ENCODE results near the gene ERF.

The ERF gene

DNA sequence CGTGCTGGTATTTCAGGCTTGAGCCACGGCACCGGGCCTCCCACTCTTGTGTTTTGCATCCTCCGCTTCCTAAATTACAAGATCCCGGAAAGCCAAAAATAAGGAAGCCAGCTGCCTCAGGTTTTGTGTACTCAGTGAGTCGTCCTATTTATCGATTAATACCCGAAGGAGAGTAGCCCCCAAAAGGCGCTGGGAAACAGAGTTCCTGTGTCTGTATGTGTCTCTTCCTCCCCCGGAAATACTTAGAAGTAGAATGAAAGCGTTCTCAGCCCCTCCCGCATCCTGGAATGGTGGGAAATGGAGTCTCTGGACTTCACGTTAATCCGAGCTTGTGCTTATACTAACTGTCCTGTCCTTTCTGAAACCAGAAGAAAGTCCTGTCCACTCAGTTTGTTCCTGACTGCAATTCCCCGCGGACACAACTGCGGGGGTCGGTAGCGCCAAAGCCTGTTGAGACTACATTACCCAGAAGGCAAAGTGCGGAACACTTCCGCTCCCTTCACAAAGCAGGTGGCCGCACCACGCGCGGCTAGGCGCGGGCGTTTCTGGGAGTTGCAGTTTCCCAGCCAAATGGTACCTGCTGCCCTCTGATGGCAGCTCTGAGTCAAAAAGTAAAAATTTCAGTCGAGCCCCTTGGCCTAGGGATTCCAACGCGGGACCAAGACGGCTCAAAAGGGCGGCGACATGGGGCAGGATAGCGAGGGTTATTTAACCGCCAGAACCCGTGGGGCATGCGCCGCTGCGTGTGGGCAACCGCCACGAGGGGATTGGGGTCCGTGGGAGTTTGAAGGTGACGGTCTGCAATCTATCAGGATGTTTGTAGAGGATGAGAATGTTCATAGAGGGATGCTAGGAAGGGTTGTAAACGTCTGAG lies 10.3 kb downstream of the ERF start:
- peak overlapping the region; percentile 22; the same call in 1 of the 2 replicates for H3K27ac ChIP-seq (ENCODE audit: low read depth, low read length)
- no peaks in the 10 kb centered on the region for H3K9me3 ChIP-seq (ENCODE audit: control insufficient read depth, insufficient read depth, low read depth, low read length)
- H3K36me3 ChIP-seq (ENCODE audit: control insufficient read depth, insufficient read depth, low read length), result peaks cover 24% of the 10 kb centered on the region
- no peaks in the 10 kb centered on the region for H3K27me3 ChIP-seq (ENCODE audit: control insufficient read depth, insufficient read depth, low read length)
- H3K4me3 ChIP-seq (ENCODE audit: low read depth, low read length), result peak overlapping the region; percentile 68
- H3K9ac ChIP-seq (ENCODE audit: low read length), result peak overlapping the region; percentile 8
- H3K4me1 ChIP-seq (ENCODE audit: control insufficient read depth, insufficient read depth, low read length), result peaks cover 19% of the 10 kb centered on the region

- Histone ChIP-seq H3K36me3 (ENCODE audit: control insufficient read depth, insufficient read depth, low read length) (peaks cover 15% of the 10 kb centered on the region), H3K27ac (ENCODE audit: low read depth, low read length) (no peak within 1 kb of the TSS; the same call in 1 of the 2 replicates)
These were observed 12.2 kb downstream of the ERF start, which contains the start of gene GSK3A for GRCh38 chr19:42242512-42243409. Gene GSK3A, minus strand, starts transcription at chr19:42242602. Its CDS starts 137 bp downstream, at chr19:42242465.

GRCh38 chr19:42242069-42242511 lies 12.8 kb downstream of the ERF start:
- no peak overlapping the region; the same call in 1 of the 2 replicates for H3K27ac ChIP-seq (ENCODE audit: low read depth, low read length)
- peak overlapping the region; percentile 86 for H3K9ac ChIP-seq (ENCODE audit: low read length)
- no peaks in the 10 kb centered on the region for H3K27me3 ChIP-seq (ENCODE audit: control insufficient read depth, insufficient read depth, low read length)
- H3K4me1 ChIP-seq (ENCODE audit: control insufficient read depth, insufficient read depth, low read length), result peaks cover 17% of the 10 kb centered on the region
- H3K9me3 ChIP-seq (ENCODE audit: control insufficient read depth, insufficient read depth, low read depth, low read length), result no peaks in the 10 kb centered on the region
- H3K4me3 ChIP-seq (ENCODE audit: low read depth, low read length), result peak overlapping the region; percentile 68
- H3K36me3 ChIP-seq (ENCODE audit: control insufficient read depth, insufficient read depth, low read length), result peaks cover 15% of the 10 kb centered on the region

More at GRCh38 chr19:42242512-42243409, 12.2 kb downstream of the ERF start, which contains the start of gene GSK3A:
- Histone ChIP-seq H3K9me3 (ENCODE audit: control insufficient read depth, insufficient read depth, low read depth, low read length) (no peaks in the 10 kb centered on the region), H3K4me1 (ENCODE audit: control insufficient read depth, insufficient read depth, low read length) (peaks cover 19% of the 10 kb centered on the region), H3K27me3 (ENCODE audit: control insufficient read depth, insufficient read depth, low read length) (no peaks in the 10 kb centered on the region), H3K4me3 (ENCODE audit: low read depth, low read length) (peak within 1 kb of the TSS; percentile 68), H3K9ac (ENCODE audit: low read length) (peak within 1 kb of the TSS; percentile 86)

DNA sequence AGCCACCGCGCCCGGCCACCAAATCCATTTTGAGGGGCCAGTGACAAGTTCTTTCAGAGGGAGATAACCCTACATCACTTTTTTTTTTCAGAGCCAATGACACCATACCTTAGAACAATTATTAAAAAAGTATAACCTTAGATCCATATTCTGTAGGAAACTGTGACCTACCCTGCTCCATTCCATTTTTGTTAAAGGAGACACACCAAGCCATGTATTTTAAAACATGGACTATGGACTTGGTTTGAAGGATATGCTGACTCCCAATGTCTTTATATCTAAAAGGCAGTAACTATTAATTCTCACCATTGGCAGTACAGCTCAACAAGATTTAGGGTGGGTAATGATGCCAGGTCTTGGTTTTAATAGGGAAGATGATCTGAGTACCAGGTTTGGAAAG lies 13.6 kb downstream of the ERF start:
- Histone ChIP-seq H3K9me3 (ENCODE audit: control insufficient read depth, insufficient read depth, low read depth, low read length) (no peaks in the 10 kb centered on the region), H3K4me3 (ENCODE audit: low read depth, low read length) (peak overlapping the region; percentile 68), H3K27me3 (ENCODE audit: control insufficient read depth, insufficient read depth, low read length) (no peaks in the 10 kb centered on the region), H3K4me1 (ENCODE audit: control insufficient read depth, insufficient read depth, low read length) (peaks cover 9% of the 10 kb centered on the region), H3K27ac (ENCODE audit: low read depth, low read length) (no peak overlapping the region), H3K36me3 (ENCODE audit: control insufficient read depth, insufficient read depth, low read length) (peaks cover 15% of the 10 kb centered on the region), H3K9ac (ENCODE audit: low read length) (peak overlapping the region; percentile 86)

DNA sequence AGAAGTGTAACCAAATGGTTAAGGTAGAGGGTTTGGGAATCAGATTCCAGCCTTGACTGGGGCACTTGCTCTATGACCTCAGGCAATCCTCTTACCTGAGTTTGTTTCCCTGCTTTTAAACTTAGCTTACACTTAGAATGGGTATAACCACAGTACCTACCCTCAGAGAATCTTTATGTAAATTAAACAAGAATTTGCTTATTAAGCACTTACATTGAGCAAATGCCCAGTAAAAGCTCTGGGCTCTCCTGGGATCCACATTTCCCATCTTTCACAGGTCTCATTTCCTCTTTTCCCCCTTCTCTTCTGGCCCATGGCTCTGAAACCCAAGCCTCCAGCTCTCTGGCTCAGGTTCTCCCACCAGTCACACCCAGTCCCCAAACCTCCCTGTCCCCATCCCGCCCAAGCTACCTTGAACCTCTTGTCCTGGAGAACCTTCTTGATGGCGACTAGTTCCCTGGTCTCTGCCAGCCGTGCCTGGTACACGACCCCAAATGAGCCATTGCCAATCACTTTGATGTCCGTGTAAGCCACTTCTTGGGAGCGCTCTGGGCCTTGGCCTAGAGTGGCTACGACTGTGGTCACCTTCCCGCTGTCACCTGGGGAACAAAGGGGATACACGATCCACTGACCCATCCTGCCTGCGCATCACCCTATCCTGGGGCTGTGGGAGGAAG lies 15.2 kb downstream of the ERF start:
- Histone ChIP-seq H3K9ac (ENCODE audit: low read length) (no peak overlapping the region), H3K27me3 (ENCODE audit: control insufficient read depth, insufficient read depth, low read length) (no peaks in the 10 kb centered on the region), H3K9me3 (ENCODE audit: control insufficient read depth, insufficient read depth, low read depth, low read length) (no peaks in the 10 kb centered on the region), H3K27ac (ENCODE audit: low read depth, low read length) (no peak overlapping the region), H3K4me3 (ENCODE audit: low read depth, low read length) (no peak overlapping the region), H3K36me3 (ENCODE audit: control insufficient read depth, insufficient read depth, low read length) (peaks cover 30% of the 10 kb centered on the region), H3K4me1 (ENCODE audit: control insufficient read depth, insufficient read depth, low read length) (peaks cover 5% of the 10 kb centered on the region; the same call in 1 of the 2 replicates)

GRCh38 chr19:42235181-42235580 lies 19.7 kb downstream of the ERF start:
- no peak overlapping the region for H3K4me3 ChIP-seq (ENCODE audit: low read depth, low read length)
- peaks cover 69% of the 10 kb centered on the region for H3K36me3 ChIP-seq (ENCODE audit: control insufficient read depth, insufficient read depth, low read length)
- H3K27ac ChIP-seq (ENCODE audit: low read depth, low read length), result no peak overlapping the region
- H3K4me1 ChIP-seq (ENCODE audit: control insufficient read depth, insufficient read depth, low read length), result no peaks in the 10 kb centered on the region
- H3K27me3 ChIP-seq (ENCODE audit: control insufficient read depth, insufficient read depth, low read length), result no peaks in the 10 kb centered on the region
- no peak overlapping the region for H3K9ac ChIP-seq (ENCODE audit: low read length)
- H3K9me3 ChIP-seq (ENCODE audit: control insufficient read depth, insufficient read depth, low read depth, low read length), result no peaks in the 10 kb centered on the region

GRCh38 chr19:42234364-42234763 lies 20.6 kb downstream of the ERF start:
- Histone ChIP-seq H3K9me3 (ENCODE audit: control insufficient read depth, insufficient read depth, low read depth, low read length) (no peaks in the 10 kb centered on the region), H3K27me3 (ENCODE audit: control insufficient read depth, insufficient read depth, low read length) (no peaks in the 10 kb centered on the region), H3K36me3 (ENCODE audit: control insufficient read depth, insufficient read depth, low read length) (peaks cover 72% of the 10 kb centered on the region), H3K4me1 (ENCODE audit: control insufficient read depth, insufficient read depth, low read length) (no peaks in the 10 kb centered on the region), H3K4me3 (ENCODE audit: low read depth, low read length) (no peak overlapping the region), H3K27ac (ENCODE audit: low read depth, low read length) (no peak overlapping the region), H3K9ac (ENCODE audit: low read length) (no peak overlapping the region)

DNA sequence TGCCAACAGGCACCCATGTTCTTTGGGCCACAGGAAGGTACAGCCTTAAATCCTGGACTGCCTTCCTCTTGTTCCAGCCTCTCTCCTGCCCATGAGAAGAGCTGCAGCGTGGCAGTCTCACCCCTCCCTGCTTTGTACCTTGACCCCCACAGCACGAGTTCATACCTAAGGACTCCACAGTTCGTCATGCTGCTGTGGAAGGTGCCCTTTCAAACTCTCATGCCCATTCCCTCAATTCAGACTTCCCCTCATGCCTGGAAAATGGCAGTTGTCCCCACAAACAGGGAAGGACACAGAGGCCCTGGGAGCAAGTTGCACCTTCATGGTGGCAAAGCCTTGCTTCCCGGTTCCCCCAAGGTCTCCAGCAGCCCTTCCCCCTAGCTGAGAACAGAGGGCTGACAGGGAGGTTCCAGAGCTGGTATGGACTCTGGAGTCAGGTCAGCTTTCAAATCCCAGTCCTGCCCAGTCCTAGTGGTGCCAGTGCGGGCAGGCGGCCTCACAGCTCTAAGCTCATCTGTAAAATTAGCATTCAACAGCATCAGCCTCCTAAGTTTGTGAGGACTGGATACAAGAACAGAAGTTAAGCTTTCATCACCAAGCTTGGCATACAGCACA lies 21.1 kb downstream of the ERF start:
- Histone ChIP-seq H3K9ac (ENCODE audit: low read length) (no peak overlapping the region), H3K36me3 (ENCODE audit: control insufficient read depth, insufficient read depth, low read length) (peaks cover 77% of the 10 kb centered on the region), H3K27me3 (ENCODE audit: control insufficient read depth, insufficient read depth, low read length) (no peaks in the 10 kb centered on the region), H3K27ac (ENCODE audit: low read depth, low read length) (no peak overlapping the region), H3K4me1 (ENCODE audit: control insufficient read depth, insufficient read depth, low read length) (no peaks in the 10 kb centered on the region), H3K9me3 (ENCODE audit: control insufficient read depth, insufficient read depth, low read depth, low read length) (no peaks in the 10 kb centered on the region), H3K4me3 (ENCODE audit: low read depth, low read length) (no peak overlapping the region)

GRCh38 chr19:42233106-42233505 lies 21.8 kb downstream of the ERF start:
- no peak overlapping the region for H3K9ac ChIP-seq (ENCODE audit: low read length)
- H3K27ac ChIP-seq (ENCODE audit: low read depth, low read length), result no peak overlapping the region
- no peaks in the 10 kb centered on the region for H3K27me3 ChIP-seq (ENCODE audit: control insufficient read depth, insufficient read depth, low read length)
- no peak overlapping the region for H3K4me3 ChIP-seq (ENCODE audit: low read depth, low read length)
- H3K4me1 ChIP-seq (ENCODE audit: control insufficient read depth, insufficient read depth, low read length), result no peaks in the 10 kb centered on the region
- H3K36me3 ChIP-seq (ENCODE audit: control insufficient read depth, insufficient read depth, low read length), result peaks cover 84% of the 10 kb centered on the region
- no peaks in the 10 kb centered on the region for H3K9me3 ChIP-seq (ENCODE audit: control insufficient read depth, insufficient read depth, low read depth, low read length)

- H3K27me3 ChIP-seq (ENCODE audit: control insufficient read depth, insufficient read depth, low read length), result no peaks in the 10 kb centered on the region
- no peaks in the 10 kb centered on the region for H3K9me3 ChIP-seq (ENCODE audit: control insufficient read depth, insufficient read depth, low read depth, low read length)
- H3K27ac ChIP-seq (ENCODE audit: low read depth, low read length), result no peak overlapping the region
- no peak overlapping the region for H3K9ac ChIP-seq (ENCODE audit: low read length)
- H3K4me3 ChIP-seq (ENCODE audit: low read depth, low read length), result no peak overlapping the region
- no peaks in the 10 kb centered on the region for H3K4me1 ChIP-seq (ENCODE audit: control insufficient read depth, insufficient read depth, low read length)
- H3K36me3 ChIP-seq (ENCODE audit: control insufficient read depth, insufficient read depth, low read length), result peaks cover 87% of the 10 kb centered on the region
These were observed 22.5 kb downstream of the ERF start for GRCh38 chr19:42232435-42232834.
